Measurements from ENCODE around the gene SYTL3. TPM values are rescaled to one million over a fixed set of nuclear protein-coding genes. Genes with fewer than 3 reads are reported as not detected.

SYTL3 gene
- total and polyA plus RNA-seq, 2 experiments from 2014 or later: 0.07 TPM; not detected in 1

DNA sequence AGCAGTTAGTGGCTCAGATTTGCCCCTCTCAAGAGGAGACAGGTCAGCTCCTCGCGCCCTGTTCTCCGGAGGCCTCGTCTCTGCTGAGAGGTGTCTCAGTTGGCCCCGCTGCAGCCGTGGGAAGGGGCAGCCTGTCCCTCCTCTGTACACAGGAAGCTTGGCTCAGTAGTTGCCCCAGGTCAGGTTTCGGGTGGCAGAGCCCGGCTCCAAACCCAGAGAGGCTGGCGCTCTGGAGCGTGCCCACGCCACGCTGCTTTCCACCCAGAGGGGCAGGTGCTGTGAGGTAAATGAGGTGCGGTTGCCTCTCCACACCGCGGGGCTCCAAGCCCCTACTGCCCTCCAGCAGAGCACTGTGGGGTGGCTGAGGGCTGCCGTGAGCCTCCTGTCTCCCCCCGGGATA lies 21.3 kb upstream of the SYTL3 start:
- Histone ChIP-seq H3K4me3 (no peak overlapping the region), H2AFZ (no peak overlapping the region), H3K4me2 (no peak overlapping the region), H3K27me3 (ENCODE audit: insufficient read depth) (no peaks in the 10 kb centered on the region), H3K4me1 (ENCODE audit: insufficient read depth) (no peaks in the 10 kb centered on the region), H3K36me3 (ENCODE audit: insufficient read depth) (peaks cover 10% of the 10 kb centered on the region), H3F3A (replicated peaks; ENCODE audit: low read depth) (no peaks in the 10 kb centered on the region), H3K79me2 (replicated peaks; ENCODE audit: insufficient read depth) (no peaks in the 10 kb centered on the region), H3K27ac (ENCODE audit: low read depth) (0 out of 2 replicates have a peak overlapping the region, but pooled peaks have one; percentile 63), H3K9me2 (ENCODE audit: insufficient read depth) (no peaks in the 10 kb centered on the region), H4K20me1 (replicated peaks; ENCODE audit: insufficient read depth) (peaks cover 10% of the 10 kb centered on the region)
- H3K27ac Mint-ChIP-seq: no peak overlapping the region
- H3K4me1 Mint-ChIP-seq: peaks cover 23% of the 10 kb centered on the region
- H3K36me3 Mint-ChIP-seq (ENCODE audit: low read depth): peaks cover 65% of the 10 kb centered on the region
- TF ChIP-seq EZH2 (IDR thresholded peaks at IDR 0.05; ENCODE audit: low read depth, unreplicated experiment): no peak
- TF ChIP-seq JUNB (IDR thresholded peaks at IDR 0.05; ENCODE audit: unreplicated experiment): no peak
- TF ChIP-seq, protein P1, sequence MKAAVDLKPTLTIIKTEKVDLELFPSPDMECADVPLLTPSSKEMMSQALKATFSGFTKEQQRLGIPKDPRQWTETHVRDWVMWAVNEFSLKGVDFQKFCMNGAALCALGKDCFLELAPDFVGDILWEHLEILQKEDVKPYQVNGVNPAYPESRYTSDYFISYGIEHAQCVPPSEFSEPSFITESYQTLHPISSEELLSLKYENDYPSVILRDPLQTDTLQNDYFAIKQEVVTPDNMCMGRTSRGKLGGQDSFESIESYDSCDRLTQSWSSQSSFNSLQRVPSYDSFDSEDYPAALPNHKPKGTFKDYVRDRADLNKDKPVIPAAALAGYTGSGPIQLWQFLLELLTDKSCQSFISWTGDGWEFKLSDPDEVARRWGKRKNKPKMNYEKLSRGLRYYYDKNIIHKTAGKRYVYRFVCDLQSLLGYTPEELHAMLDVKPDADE (IDR thresholded peaks at IDR 0.05): no peak
- no peak for TF ChIP-seq NANOG (IDR thresholded peaks at IDR 0.05; ENCODE audit: borderline replicate concordance)
- no peak for TF ChIP-seq STAT1 (IDR thresholded peaks at IDR 0.05; ENCODE audit: unreplicated experiment)
- TF ChIP-seq, protein P2, sequence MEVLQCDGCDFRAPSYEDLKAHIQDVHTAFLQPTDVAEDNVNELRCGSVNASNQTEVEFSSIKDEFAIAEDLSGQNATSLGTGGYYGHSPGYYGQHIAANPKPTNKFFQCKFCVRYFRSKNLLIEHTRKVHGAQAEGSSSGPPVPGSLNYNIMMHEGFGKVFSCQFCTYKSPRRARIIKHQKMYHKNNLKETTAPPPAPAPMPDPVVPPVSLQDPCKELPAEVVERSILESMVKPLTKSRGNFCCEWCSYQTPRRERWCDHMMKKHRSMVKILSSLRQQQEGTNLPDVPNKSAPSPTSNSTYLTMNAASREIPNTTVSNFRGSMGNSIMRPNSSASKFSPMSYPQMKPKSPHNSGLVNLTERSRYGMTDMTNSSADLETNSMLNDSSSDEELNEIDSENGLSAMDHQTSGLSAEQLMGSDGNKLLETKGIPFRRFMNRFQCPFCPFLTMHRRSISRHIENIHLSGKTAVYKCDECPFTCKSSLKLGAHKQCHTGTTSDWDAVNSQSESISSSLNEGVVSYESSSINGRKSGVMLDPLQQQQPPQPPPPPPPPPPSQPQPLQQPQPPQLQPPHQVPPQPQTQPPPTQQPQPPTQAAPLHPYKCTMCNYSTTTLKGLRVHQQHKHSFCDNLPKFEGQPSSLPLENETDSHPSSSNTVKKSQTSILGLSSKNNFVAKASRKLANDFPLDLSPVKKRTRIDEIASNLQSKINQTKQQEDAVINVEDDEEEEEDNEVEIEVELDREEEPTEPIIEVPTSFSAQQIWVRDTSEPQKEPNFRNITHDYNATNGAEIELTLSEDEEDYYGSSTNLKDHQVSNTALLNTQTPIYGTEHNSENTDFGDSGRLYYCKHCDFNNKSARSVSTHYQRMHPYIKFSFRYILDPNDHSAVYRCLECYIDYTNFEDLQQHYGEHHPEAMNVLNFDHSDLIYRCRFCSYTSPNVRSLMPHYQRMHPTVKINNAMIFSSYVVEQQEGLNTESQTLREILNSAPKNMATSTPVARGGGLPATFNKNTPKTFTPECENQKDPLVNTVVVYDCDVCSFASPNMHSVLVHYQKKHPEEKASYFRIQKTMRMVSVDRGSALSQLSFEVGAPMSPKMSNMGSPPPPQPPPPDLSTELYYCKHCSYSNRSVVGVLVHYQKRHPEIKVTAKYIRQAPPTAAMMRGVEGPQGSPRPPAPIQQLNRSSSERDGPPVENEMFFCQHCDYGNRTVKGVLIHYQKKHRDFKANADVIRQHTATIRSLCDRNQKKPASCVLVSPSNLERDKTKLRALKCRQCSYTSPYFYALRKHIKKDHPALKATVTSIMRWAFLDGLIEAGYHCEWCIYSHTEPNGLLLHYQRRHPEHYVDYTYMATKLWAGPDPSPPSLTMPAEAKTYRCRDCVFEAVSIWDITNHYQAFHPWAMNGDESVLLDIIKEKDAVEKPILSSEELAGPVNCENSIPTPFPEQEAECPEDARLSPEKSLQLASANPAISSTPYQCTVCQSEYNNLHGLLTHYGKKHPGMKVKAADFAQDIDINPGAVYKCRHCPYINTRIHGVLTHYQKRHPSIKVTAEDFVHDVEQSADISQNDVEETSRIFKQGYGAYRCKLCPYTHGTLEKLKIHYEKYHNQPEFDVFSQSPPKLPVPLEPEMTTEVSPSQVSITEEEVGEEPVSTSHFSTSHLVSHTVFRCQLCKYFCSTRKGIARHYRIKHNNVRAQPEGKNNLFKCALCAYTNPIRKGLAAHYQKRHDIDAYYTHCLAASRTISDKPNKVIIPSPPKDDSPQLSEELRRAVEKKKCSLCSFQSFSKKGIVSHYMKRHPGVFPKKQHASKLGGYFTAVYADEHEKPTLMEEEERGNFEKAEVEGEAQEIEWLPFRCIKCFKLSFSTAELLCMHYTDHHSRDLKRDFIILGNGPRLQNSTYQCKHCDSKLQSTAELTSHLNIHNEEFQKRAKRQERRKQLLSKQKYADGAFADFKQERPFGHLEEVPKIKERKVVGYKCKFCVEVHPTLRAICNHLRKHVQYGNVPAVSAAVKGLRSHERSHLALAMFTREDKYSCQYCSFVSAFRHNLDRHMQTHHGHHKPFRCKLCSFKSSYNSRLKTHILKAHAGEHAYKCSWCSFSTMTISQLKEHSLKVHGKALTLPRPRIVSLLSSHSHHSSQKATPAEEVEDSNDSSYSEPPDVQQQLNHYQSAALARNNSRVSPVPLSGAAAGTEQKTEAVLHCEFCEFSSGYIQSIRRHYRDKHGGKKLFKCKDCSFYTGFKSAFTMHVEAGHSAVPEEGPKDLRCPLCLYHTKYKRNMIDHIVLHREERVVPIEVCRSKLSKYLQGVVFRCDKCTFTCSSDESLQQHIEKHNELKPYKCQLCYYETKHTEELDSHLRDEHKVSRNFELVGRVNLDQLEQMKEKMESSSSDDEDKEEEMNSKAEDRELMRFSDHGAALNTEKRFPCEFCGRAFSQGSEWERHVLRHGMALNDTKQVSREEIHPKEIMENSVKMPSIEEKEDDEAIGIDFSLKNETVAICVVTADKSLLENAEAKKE (CRISPR knock-in tag; IDR thresholded peaks at IDR 0.05): no peak
- no peak for TF ChIP-seq ZNF114 (CRISPR knock-in tag; IDR thresholded peaks at IDR 0.05)
- TF ChIP-seq, protein P3, sequence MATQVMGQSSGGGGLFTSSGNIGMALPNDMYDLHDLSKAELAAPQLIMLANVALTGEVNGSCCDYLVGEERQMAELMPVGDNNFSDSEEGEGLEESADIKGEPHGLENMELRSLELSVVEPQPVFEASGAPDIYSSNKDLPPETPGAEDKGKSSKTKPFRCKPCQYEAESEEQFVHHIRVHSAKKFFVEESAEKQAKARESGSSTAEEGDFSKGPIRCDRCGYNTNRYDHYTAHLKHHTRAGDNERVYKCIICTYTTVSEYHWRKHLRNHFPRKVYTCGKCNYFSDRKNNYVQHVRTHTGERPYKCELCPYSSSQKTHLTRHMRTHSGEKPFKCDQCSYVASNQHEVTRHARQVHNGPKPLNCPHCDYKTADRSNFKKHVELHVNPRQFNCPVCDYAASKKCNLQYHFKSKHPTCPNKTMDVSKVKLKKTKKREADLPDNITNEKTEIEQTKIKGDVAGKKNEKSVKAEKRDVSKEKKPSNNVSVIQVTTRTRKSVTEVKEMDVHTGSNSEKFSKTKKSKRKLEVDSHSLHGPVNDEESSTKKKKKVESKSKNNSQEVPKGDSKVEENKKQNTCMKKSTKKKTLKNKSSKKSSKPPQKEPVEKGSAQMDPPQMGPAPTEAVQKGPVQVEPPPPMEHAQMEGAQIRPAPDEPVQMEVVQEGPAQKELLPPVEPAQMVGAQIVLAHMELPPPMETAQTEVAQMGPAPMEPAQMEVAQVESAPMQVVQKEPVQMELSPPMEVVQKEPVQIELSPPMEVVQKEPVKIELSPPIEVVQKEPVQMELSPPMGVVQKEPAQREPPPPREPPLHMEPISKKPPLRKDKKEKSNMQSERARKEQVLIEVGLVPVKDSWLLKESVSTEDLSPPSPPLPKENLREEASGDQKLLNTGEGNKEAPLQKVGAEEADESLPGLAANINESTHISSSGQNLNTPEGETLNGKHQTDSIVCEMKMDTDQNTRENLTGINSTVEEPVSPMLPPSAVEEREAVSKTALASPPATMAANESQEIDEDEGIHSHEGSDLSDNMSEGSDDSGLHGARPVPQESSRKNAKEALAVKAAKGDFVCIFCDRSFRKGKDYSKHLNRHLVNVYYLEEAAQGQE (IDR thresholded peaks at IDR 0.05; ENCODE audit: unreplicated experiment): no peak
- no peak for TF ChIP-seq CREB1 (CRISPR knock-in tag; IDR thresholded peaks at IDR 0.05; ENCODE audit: low read depth)
- no peak for TF ChIP-seq EZH2phosphoT487 (IDR thresholded peaks at IDR 0.05; ENCODE audit: unreplicated experiment)
- no peak for TF ChIP-seq POLR2AphosphoS5 (IDR thresholded peaks at IDR 0.05; ENCODE audit: low read depth)
- TF ChIP-seq, protein P4, sequence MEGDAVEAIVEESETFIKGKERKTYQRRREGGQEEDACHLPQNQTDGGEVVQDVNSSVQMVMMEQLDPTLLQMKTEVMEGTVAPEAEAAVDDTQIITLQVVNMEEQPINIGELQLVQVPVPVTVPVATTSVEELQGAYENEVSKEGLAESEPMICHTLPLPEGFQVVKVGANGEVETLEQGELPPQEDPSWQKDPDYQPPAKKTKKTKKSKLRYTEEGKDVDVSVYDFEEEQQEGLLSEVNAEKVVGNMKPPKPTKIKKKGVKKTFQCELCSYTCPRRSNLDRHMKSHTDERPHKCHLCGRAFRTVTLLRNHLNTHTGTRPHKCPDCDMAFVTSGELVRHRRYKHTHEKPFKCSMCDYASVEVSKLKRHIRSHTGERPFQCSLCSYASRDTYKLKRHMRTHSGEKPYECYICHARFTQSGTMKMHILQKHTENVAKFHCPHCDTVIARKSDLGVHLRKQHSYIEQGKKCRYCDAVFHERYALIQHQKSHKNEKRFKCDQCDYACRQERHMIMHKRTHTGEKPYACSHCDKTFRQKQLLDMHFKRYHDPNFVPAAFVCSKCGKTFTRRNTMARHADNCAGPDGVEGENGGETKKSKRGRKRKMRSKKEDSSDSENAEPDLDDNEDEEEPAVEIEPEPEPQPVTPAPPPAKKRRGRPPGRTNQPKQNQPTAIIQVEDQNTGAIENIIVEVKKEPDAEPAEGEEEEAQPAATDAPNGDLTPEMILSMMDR (conservative IDR thresholded peaks at IDR 0.05; ENCODE audit: low read depth in 2 of 2): no peak
- peaks cover 21% of the 10 kb centered on the region for H3K27me3 Mint-ChIP-seq (ENCODE audit: insufficient read depth, low read depth, poor library complexity)
- peak; percentile 13; the same call in 2 of the 3 replicates for ATAC-seq
- DNase-seq (ENCODE audit: low spot score): no peak
- no peaks in the 10 kb centered on the region for H3K9me3 Mint-ChIP-seq
- H3K4me3 Mint-ChIP-seq: no peak overlapping the region
